HG03060 (cell line): ENCODE results near the gene IKZF1.

Experiments used
- ATAC-seq: cut with Tn5 transposase; IDR thresholded peaks from one replicate; pipeline ENCODE4 v1.9.1; 2021; ENCODE audit warnings: low read depth, moderate number of reproducible peaks; ENCODE audit not compliant: unreplicated experiment

IKZF1 gene

GRCh38 chr7:50431316-50431715 lies 126.8 kb downstream of the IKZF1 start:
- ATAC-seq: no peak

GRCh38 chr7:50431722-50432305 lies 127.3 kb downstream of the IKZF1 start:
- ATAC-seq: no peak

GRCh38 chr7:50436133-50436806 lies 131.8 kb downstream of the IKZF1 start:
- no peak for ATAC-seq

- peak; percentile 55 for ATAC-seq
Observed at GRCh38 chr7:50446542-50446960, 142.0 kb downstream of the IKZF1 start.

GRCh38 chr7:50448823-50449222 lies 144.3 kb downstream of the IKZF1 start:
- ATAC-seq: peak; percentile 27

- peak; percentile 1 for ATAC-seq
Observed at GRCh38 chr7:50449501-50449880, 145.0 kb downstream of the IKZF1 start.

- peak; percentile 31 for ATAC-seq
Observed at GRCh38 chr7:50449881-50450589, 145.5 kb downstream of the IKZF1 start, which contains the start of gene FIGNL1. Gene FIGNL1, minus strand, starts transcription at chr7:50450350. Its CDS starts 3,063 bp downstream, at chr7:50447287.

GRCh38 chr7:50450590-50451032 lies 146.1 kb downstream of the IKZF1 start:
- ATAC-seq: peak; percentile 4
